ENCODE results near the gene VEGFD. TPM values are rescaled to one million over a fixed set of nuclear protein-coding genes. Genes with fewer than 3 reads are reported as not detected.
A peak's percentile ranks its signal among the peaks of the same experiment; 100 is the strongest.

The VEGFD gene
- total and polyA plus RNA-seq, 4 donors: 6.1 to 31.5 (median 12.8) TPM

GRCh38 chrX:15344106-15344505, 40.1 kb downstream of the VEGFD start:
- H3K27ac ChIP-seq (ENCODE audit: low read depth in 1 of 2, low read length in 1 of 2): no peak overlapping the region
- TF ChIP-seq, protein P1, sequence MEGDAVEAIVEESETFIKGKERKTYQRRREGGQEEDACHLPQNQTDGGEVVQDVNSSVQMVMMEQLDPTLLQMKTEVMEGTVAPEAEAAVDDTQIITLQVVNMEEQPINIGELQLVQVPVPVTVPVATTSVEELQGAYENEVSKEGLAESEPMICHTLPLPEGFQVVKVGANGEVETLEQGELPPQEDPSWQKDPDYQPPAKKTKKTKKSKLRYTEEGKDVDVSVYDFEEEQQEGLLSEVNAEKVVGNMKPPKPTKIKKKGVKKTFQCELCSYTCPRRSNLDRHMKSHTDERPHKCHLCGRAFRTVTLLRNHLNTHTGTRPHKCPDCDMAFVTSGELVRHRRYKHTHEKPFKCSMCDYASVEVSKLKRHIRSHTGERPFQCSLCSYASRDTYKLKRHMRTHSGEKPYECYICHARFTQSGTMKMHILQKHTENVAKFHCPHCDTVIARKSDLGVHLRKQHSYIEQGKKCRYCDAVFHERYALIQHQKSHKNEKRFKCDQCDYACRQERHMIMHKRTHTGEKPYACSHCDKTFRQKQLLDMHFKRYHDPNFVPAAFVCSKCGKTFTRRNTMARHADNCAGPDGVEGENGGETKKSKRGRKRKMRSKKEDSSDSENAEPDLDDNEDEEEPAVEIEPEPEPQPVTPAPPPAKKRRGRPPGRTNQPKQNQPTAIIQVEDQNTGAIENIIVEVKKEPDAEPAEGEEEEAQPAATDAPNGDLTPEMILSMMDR (IDR thresholded peaks at IDR 0.05; ENCODE audit: control extremely low read depth, extremely low read depth): no peak
- H3K9ac ChIP-seq (ENCODE audit: insufficient read depth in 1 of 2, low read length in 2 of 2): no peak overlapping the region
- no peak for DNase-seq
- no peaks in the 10 kb centered on the region for H3K9me3 ChIP-seq (ENCODE audit: control insufficient read depth in 4 of 4, insufficient read depth in 3 of 4, low read length in 3 of 4)
- peaks cover 0 to 15% (median 0%) of the 10 kb centered on the region in 5 donors for H3K4me1 ChIP-seq (ENCODE audit: control insufficient read depth in 5 of 5, insufficient read depth in 5 of 5, low read length in 5 of 5)
- peaks cover 0 to 33% (median 29%) of the 10 kb centered on the region in 3 donors for H3K27me3 ChIP-seq (ENCODE audit: control insufficient read depth in 3 of 3, insufficient read depth in 3 of 3, low read length in 2 of 3)
- no peak overlapping the region for H3K4me3 ChIP-seq
- no peak for ATAC-seq (ENCODE audit: insufficient read depth, low FRiP score)
- peaks cover 0 to 5% (median 0%) of the 10 kb centered on the region in 4 donors for H3K36me3 ChIP-seq (ENCODE audit: control insufficient read depth in 4 of 4, insufficient read depth in 4 of 4, low read length in 4 of 4)

- H3K9me3 ChIP-seq (ENCODE audit: control insufficient read depth in 4 of 4, insufficient read depth in 3 of 4, low read length in 3 of 4): no peaks in the 10 kb centered on the region
- H3K9ac ChIP-seq (ENCODE audit: insufficient read depth in 1 of 2, low read length in 2 of 2): no peak overlapping the region
- TF ChIP-seq, protein P1 (IDR thresholded peaks at IDR 0.05; ENCODE audit: control extremely low read depth, extremely low read depth): no peak
- peaks cover 0 to 42% (median 24%) of the 10 kb centered on the region in 3 donors for H3K27me3 ChIP-seq (ENCODE audit: control insufficient read depth in 3 of 3, insufficient read depth in 3 of 3, low read length in 2 of 3)
- H3K27ac ChIP-seq (ENCODE audit: low read depth in 1 of 2, low read length in 1 of 2): no peak overlapping the region
- WGBS, 2 donors: 49 to 71% methylated on average over 5 of the region's 5 CpGs
- no peaks in the 10 kb centered on the region for H3K36me3 ChIP-seq (ENCODE audit: control insufficient read depth in 4 of 4, insufficient read depth in 4 of 4, low read length in 4 of 4)
- ATAC-seq (ENCODE audit: insufficient read depth, low FRiP score): peak; percentile 59
- H3K4me3 ChIP-seq: no peak overlapping the region
- peak; percentile 66 to 93 (median 91) for DNase-seq
- peaks cover 0 to 15% (median 0%) of the 10 kb centered on the region in 5 donors for H3K4me1 ChIP-seq (ENCODE audit: control insufficient read depth in 5 of 5, insufficient read depth in 5 of 5, low read length in 5 of 5)
These were observed 41.1 kb downstream of the VEGFD start for GRCh38 chrX:15343075-15343476.

DNA sequence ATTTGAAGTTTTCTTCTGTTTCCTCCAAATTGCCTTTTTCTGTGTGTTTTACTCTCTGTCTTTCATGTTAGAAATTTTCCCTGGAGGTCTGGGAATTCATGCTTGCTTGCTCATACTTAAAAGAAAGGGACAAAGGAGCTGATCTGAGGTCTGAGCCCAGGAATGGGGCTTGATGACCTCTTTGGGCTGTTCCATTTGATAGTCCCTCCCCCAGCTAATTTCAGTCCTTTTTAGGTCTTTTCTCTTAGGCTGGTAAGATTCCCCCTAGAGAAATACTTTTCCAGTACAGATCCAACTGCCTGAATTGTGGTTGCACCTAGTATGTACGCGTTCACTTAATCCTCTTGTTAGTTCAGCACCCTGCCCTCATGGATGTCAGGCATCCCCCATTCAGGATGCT, 43.3 kb downstream of the VEGFD start:
- H3K9me3 ChIP-seq (ENCODE audit: control insufficient read depth in 4 of 4, insufficient read depth in 3 of 4, low read length in 3 of 4): no peaks in the 10 kb centered on the region
- H3K4me3 ChIP-seq: no peak overlapping the region
- TF ChIP-seq, protein P1 (IDR thresholded peaks at IDR 0.05; ENCODE audit: control extremely low read depth, extremely low read depth): no peak
- 97% methylated on average over 2 of the region's 2 CpGs for WGBS, 2 donors
- no peak overlapping the region for H3K27ac ChIP-seq (ENCODE audit: low read depth in 1 of 2, low read length in 1 of 2)
- H3K4me1 ChIP-seq (ENCODE audit: control insufficient read depth in 5 of 5, insufficient read depth in 5 of 5, low read length in 5 of 5): peaks cover 0 to 15% (median 0%) of the 10 kb centered on the region in 5 donors
- H3K9ac ChIP-seq (ENCODE audit: insufficient read depth in 1 of 2, low read length in 2 of 2): no peak overlapping the region
- H3K36me3 ChIP-seq (ENCODE audit: control insufficient read depth in 4 of 4, insufficient read depth in 4 of 4, low read length in 4 of 4): no peaks in the 10 kb centered on the region
- DNase-seq (no peak), ATAC-seq (ENCODE audit: insufficient read depth, low FRiP score) (no peak)
- H3K27me3 ChIP-seq (ENCODE audit: control insufficient read depth in 3 of 3, insufficient read depth in 3 of 3, low read length in 2 of 3): peaks cover 0 to 46% (median 27%) of the 10 kb centered on the region in 3 donors

- TF ChIP-seq, protein P1 (IDR thresholded peaks at IDR 0.05; ENCODE audit: control extremely low read depth, extremely low read depth): no peak
These were observed 48.2 kb downstream of the VEGFD start for GRCh38 chrX:15336023-15336413.

More at GRCh38 chrX:15336023-15336413, 48.2 kb downstream of the VEGFD start:
- 0 to 37% methylated on average over 10 of the region's 10 CpGs for WGBS, 2 donors
- Histone ChIP-seq H3K9ac (ENCODE audit: insufficient read depth in 1 of 2, low read length in 2 of 2) (peak overlapping the region; percentile 68 to 70), H3K27me3 (ENCODE audit: control insufficient read depth in 3 of 3, insufficient read depth in 3 of 3, low read length in 2 of 3) (peaks cover 0 to 52% (median 25%) of the 10 kb centered on the region in 3 donors), H3K36me3 (ENCODE audit: control insufficient read depth in 4 of 4, insufficient read depth in 4 of 4, low read length in 4 of 4) (peaks cover 4 to 10% (median 6%) of the 10 kb centered on the region in 4 donors), H3K4me1 (ENCODE audit: control insufficient read depth in 5 of 5, insufficient read depth in 5 of 5, low read length in 5 of 5) (peaks cover 0 to 4% (median 0%) of the 10 kb centered on the region in 5 donors), H3K9me3 (ENCODE audit: control insufficient read depth in 4 of 4, insufficient read depth in 3 of 4, low read length in 3 of 4) (peaks cover 0 to 4% (median 0%) of the 10 kb centered on the region in 4 donors), H3K4me3 (no peak overlapping the region), H3K27ac (ENCODE audit: low read depth in 1 of 2, low read length in 1 of 2) (peak overlapping the region; percentile 36 to 84)
- peak; percentile 75 to 81 (median 78) for DNase-seq
- ATAC-seq (ENCODE audit: insufficient read depth, low FRiP score): no peak

Measured in lung (tissue), 12 donors.